Sigmoid colon (tissue), 7 donors: Measurements from ENCODE around the gene CD58. TPM values are rescaled to one million over a fixed set of nuclear protein-coding genes. Genes with fewer than 3 reads are reported as not detected.
A peak's percentile ranks its signal among the peaks of the same experiment; 100 is the strongest.

Experiments used
- DNase-seq: peaks from one replicate; pipeline ENCODE4 v3.0.0-alpha.2; 2019
- H3K27ac ChIP-seq, 4 donors: fragments of 200-600 bp; sonication (generic); one replicate each; pipeline ENCODE4 v1.5.1; 2016 to 2019; ENCODE audit warnings: mild to moderate bottlenecking in 1 of 4
- H3K27me3 ChIP-seq, 3 donors: fragments of 200-600 bp; sonication (generic); one replicate each; pipeline ENCODE4 v1.5.1; 2019; ENCODE audit warnings: mild to moderate bottlenecking in 1 of 3
- H3K36me3 ChIP-seq, 4 donors: fragments of 200-600 bp; sonication (generic); one replicate each; pipeline ENCODE4 v1.5.1; 2016 to 2019
- H3K4me1 ChIP-seq, 4 donors: fragments of 200-600 bp; sonication (generic); one replicate each; pipeline ENCODE4 v1.5.1; 2017 to 2019
- H3K4me3 ChIP-seq, 4 donors: fragments of 200-600 bp; sonication (generic); one replicate each; pipeline ENCODE4 v1.5.1; 2017 to 2019; ENCODE audit warnings: mild to moderate bottlenecking in 2 of 4, moderate library complexity in 1 of 4
- H3K9me3 ChIP-seq, 4 donors: fragments of 200-600 bp in 3 of 4; sonication (generic) in 3 of 4; one replicate each; pipeline versions ENCODE4 v1.5.1 to v1.6.1; 2013 to 2019
- EP300 ChIP-seq, 4 donors: sonication (generic); formaldehyde crosslinking; IDR thresholded peaks; one replicate each; pipeline ENCODE4 v1.6.1; 2017; ENCODE audit warnings: antibody characterized with exemption in 4 of 4
- POLR2A ChIP-seq, 2 donors: fragments of 450-650 bp; IDR thresholded peaks; one replicate each; pipeline ENCODE4 v1.6.1; 2016; ENCODE audit warnings: antibody characterized with exemption in 2 of 2, mild to moderate bottlenecking in 2 of 2, moderate library complexity in 2 of 2
- POLR2AphosphoS5 ChIP-seq, 4 donors: sonication (generic); formaldehyde crosslinking; IDR thresholded peaks; one replicate each; pipeline ENCODE4 v1.6.1; 2017; ENCODE audit warnings: antibody characterized with exemption in 4 of 4
- WGBS, 2 donors: extraction: QIAGEN DNeasy Blood & Tissue Kit; methylation state at CpG; one replicate each; pipeline ENCODE4 v1.1.7; 2013; 5-methylcytosine and 5-hydroxymethylcytosine counted together
- intact Hi-C: fragments of 100-400 bp; cut with DNase I; formaldehyde crosslinking; loops from one replicate; pipeline ENCODE4 v1.15.1; 2023
- polyA plus RNA-seq, 3 donors: library from polyadenylated mRNA; stranded (reverse); fragments of 200-250 nt; gene quantifications; one replicate each; pipeline ENCODE4 v1.2.3, GENCODE V29; 2013
- total RNA-seq, 4 donors: library from RNA; depleted of rRNA; stranded (reverse); fragments of >200 nt; gene quantifications; one replicate each; pipeline ENCODE4 v1.1.0, GENCODE V29; 2016
- TF ChIP-seq, protein P1 (sequence below), 4 experiments: fragments of 450-650 bp in 3 of 4; fragments of 200-600 bp in 1 of 4; IDR thresholded peaks; one replicate each; pipeline ENCODE4 v1.5.1; 2016 to 2019; ENCODE audit warnings: antibody characterized with exemption in 4 of 4, mild to moderate bottlenecking in 3 of 4, moderate library complexity in 2 of 4
- donor health status: healthy with polysubstance abuse.
- donor health status: Bipolar disorder and iron deficiency.
- donor health status: healthy.

The CD58 gene
- total and polyA plus RNA-seq, 7 donors: 8.4 to 36.6 (median 19.6) TPM

DNA sequence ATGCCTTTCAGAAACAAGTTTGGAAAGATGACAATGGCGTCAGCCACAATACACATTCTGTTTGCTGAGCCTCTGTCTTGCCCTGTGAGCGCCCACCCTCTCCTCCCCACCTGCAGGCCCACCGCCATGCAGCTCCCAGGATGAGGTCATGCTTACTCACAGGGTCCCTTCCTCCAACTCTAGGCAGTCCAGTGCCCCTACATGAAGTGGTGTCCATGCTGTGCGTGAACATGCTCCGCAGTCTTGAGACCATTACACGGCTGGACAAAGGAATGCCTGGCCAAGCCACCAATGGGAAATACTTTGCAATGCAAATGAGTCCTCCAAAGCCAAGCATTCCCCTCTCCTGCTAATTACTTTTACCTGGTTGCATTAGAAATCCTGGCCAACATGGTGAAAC lies 92.2 kb downstream of the CD58 start:
- Histone ChIP-seq H3K27ac (no peak overlapping the region), H3K27me3 (no peaks in the 10 kb centered on the region), H3K9me3 (no peaks in the 10 kb centered on the region), H3K4me1 (no peaks in the 10 kb centered on the region), H3K4me3 (no peak overlapping the region), H3K36me3 (no peaks in the 10 kb centered on the region)
- DNase-seq: no peak
- TF ChIP-seq, protein P1, sequence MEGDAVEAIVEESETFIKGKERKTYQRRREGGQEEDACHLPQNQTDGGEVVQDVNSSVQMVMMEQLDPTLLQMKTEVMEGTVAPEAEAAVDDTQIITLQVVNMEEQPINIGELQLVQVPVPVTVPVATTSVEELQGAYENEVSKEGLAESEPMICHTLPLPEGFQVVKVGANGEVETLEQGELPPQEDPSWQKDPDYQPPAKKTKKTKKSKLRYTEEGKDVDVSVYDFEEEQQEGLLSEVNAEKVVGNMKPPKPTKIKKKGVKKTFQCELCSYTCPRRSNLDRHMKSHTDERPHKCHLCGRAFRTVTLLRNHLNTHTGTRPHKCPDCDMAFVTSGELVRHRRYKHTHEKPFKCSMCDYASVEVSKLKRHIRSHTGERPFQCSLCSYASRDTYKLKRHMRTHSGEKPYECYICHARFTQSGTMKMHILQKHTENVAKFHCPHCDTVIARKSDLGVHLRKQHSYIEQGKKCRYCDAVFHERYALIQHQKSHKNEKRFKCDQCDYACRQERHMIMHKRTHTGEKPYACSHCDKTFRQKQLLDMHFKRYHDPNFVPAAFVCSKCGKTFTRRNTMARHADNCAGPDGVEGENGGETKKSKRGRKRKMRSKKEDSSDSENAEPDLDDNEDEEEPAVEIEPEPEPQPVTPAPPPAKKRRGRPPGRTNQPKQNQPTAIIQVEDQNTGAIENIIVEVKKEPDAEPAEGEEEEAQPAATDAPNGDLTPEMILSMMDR (IDR thresholded peaks at IDR 0.05): no peak
- no peak for TF ChIP-seq EP300 (IDR thresholded peaks at IDR 0.05)
- TF ChIP-seq POLR2AphosphoS5 (IDR thresholded peaks at IDR 0.05): no peak
- 95 to 96% methylated on average over 6 of the region's 6 CpGs for WGBS, 2 donors
- intact Hi-C loops: no loop called here

DNA sequence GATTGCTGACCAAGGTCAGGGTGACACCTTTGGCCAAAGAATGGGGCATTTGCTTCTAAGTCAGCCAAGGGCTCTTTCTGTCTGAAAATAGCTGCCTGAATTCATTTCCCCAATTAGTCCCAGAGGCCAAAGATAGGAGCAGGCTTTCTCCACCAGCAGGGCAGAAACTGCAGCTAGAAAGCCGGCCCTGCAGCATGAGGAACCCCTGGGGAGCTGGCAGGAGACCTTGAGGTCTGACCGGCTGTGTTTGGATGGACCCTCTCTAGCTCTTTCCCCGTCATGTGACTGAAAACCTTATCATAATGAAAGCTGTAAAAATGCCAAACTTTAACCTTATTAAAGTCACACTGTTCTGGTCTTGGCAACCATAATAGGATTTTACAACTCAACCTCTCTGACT lies 93.4 kb downstream of the CD58 start:
- H3K4me1 ChIP-seq: no peaks in the 10 kb centered on the region
- no peak for DNase-seq
- no peak overlapping the region for H3K27ac ChIP-seq
- no peak overlapping the region for H3K4me3 ChIP-seq
- TF ChIP-seq POLR2A (IDR thresholded peaks at IDR 0.05): no peak
- TF ChIP-seq, protein P1 (IDR thresholded peaks at IDR 0.05): no peak
- no peak for TF ChIP-seq POLR2AphosphoS5 (IDR thresholded peaks at IDR 0.05)
- no peak for TF ChIP-seq EP300 (IDR thresholded peaks at IDR 0.05)
- H3K9me3 ChIP-seq: no peaks in the 10 kb centered on the region
- WGBS, 2 donors: 13 to 64% methylated on average over 3 of the region's 3 CpGs
- no peaks in the 10 kb centered on the region for H3K27me3 ChIP-seq
- H3K36me3 ChIP-seq: no peaks in the 10 kb centered on the region
- intact Hi-C loops: no loop called here

DNA sequence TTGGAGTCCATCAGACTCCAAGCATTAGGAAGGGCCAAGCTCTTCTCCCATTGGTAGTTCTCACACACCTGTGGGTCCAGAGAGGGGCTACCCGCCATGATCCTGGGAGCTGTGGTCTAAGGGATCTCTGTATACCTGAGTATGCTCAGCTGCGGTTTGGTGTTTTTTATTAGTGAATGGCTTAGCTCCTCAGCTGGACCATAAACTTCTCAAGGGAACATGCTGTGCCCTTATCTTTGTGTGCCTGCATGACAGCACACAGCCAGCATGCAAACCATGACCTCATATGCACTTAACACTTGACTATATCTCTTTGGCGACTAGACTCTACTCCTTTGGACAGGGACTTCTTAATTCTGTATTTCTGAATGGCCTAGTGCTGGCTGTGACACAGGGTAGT lies 94.5 kb downstream of the CD58 start:
- intact Hi-C loops: no loop called here
- no peaks in the 10 kb centered on the region for H3K9me3 ChIP-seq
- DNase-seq: no peak
- H3K36me3 ChIP-seq: no peaks in the 10 kb centered on the region
- no peaks in the 10 kb centered on the region for H3K27me3 ChIP-seq
- H3K4me3 ChIP-seq: no peak overlapping the region
- H3K27ac ChIP-seq: no peak overlapping the region
- no peaks in the 10 kb centered on the region for H3K4me1 ChIP-seq
- no peak for TF ChIP-seq POLR2AphosphoS5 (IDR thresholded peaks at IDR 0.05)
- TF ChIP-seq, protein P1 (IDR thresholded peaks at IDR 0.05): no peak
- no peak for TF ChIP-seq POLR2A (IDR thresholded peaks at IDR 0.05)
- no peak for TF ChIP-seq EP300 (IDR thresholded peaks at IDR 0.05)
- WGBS, 2 donors: 15 to 67% methylated on average over 3 of the region's 3 CpGs

DNA sequence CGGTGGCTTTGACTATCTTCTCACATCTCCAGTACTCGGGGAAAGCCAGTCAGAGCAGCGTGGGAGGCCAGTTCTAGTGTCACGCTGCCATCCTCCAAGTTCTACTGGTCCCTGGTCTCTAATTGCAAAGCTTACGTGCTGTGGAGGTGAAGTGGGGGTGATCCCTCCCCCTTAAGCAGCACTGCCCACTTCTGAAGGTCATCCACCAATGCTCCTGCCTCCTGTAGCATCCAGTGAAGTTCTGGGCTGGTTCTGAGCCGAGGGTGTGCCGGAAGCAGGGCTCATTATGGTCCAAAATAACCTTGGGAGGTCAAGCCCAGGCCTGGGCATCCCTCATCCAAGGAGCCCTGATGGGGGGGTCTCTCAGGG lies 95.0 kb downstream of the CD58 start:
- DNase-seq: no peak
- no peaks in the 10 kb centered on the region for H3K36me3 ChIP-seq
- TF ChIP-seq POLR2A (IDR thresholded peaks at IDR 0.05) (no peak), EP300 (IDR thresholded peaks at IDR 0.05) (no peak), POLR2AphosphoS5 (IDR thresholded peaks at IDR 0.05) (no peak)
- TF ChIP-seq, protein P1 (IDR thresholded peaks at IDR 0.05): no peak
- H3K9me3 ChIP-seq: no peaks in the 10 kb centered on the region
- no peaks in the 10 kb centered on the region for H3K4me1 ChIP-seq
- intact Hi-C loops: no loop called here
- no peaks in the 10 kb centered on the region for H3K27me3 ChIP-seq
- WGBS, 2 donors: 52 to 89% methylated on average over 7 of the region's 7 CpGs
- peak overlapping the region in 1 of 4 donors; percentile 8 for H3K27ac ChIP-seq
- H3K4me3 ChIP-seq: no peak overlapping the region
